NCI-H446 (cell line): ENCODE results near the gene FBXL20.

Experiments
- DNase-seq, 2 experiments: peaks; one replicate each; lab custom pipeline; 2025; lab: John Stamatoyannopoulos, UW

FBXL20 gene

GRCh38 chr17:39225308-39225958, 176.0 kb downstream of the FBXL20 start, which contains the start of gene STAC2:
TSS of gene STAC2 (minus strand) at chr17:39225945. CDS start at chr17:39225502, 443 bp downstream.
- no peak for DNase-seq

- DNase-seq, result no peak
Measured at GRCh38 chr17:39224778-39225307, 176.6 kb downstream of the FBXL20 start.

- no peak for DNase-seq
Measured at GRCh38 chr17:39223907-39224777, 177.3 kb downstream of the FBXL20 start.

GRCh38 chr17:39222866-39223834, 178.3 kb downstream of the FBXL20 start:
- no peak for DNase-seq

- DNase-seq, result no peak
Measured at GRCh38 chr17:39222151-39222550, 179.3 kb downstream of the FBXL20 start.

- DNase-seq, result no peak
Measured at GRCh38 chr17:39221572-39221971, 179.9 kb downstream of the FBXL20 start.

- DNase-seq, result peak; percentile 59 to 91
Measured at GRCh38 chr17:39219647-39220154, 181.7 kb downstream of the FBXL20 start.

GRCh38 chr17:39218906-39219305, 182.5 kb downstream of the FBXL20 start:
- no peak for DNase-seq

- DNase-seq, result no peak
Measured at GRCh38 chr17:39217734-39218369, 183.6 kb downstream of the FBXL20 start.

GRCh38 chr17:39213852-39214251, 187.6 kb downstream of the FBXL20 start:
- no peak for DNase-seq

- DNase-seq, result peak in 1 of 2 experiments; percentile 30
Measured at GRCh38 chr17:39212841-39213480, 188.5 kb downstream of the FBXL20 start.

GRCh38 chr17:39212195-39212810, 189.1 kb downstream of the FBXL20 start:
- DNase-seq, result no peak

GRCh38 chr17:39210093-39210434, 191.4 kb downstream of the FBXL20 start:
- no peak for DNase-seq

- no peak for DNase-seq
Measured at GRCh38 chr17:39209317-39210092, 191.9 kb downstream of the FBXL20 start.

GRCh38 chr17:39208893-39209292, 192.5 kb downstream of the FBXL20 start:
- DNase-seq, result no peak

GRCh38 chr17:39208136-39208535, 193.3 kb downstream of the FBXL20 start:
- DNase-seq, result no peak

- no peak for DNase-seq
Measured at GRCh38 chr17:39205112-39205526, 196.3 kb downstream of the FBXL20 start.

GRCh38 chr17:39204245-39204644, 197.2 kb downstream of the FBXL20 start:
- DNase-seq, result no peak
